Fibroblast of mammary gland (primary cell): ENCODE data around the gene TREM2.

Experiments used
- DNase-seq: peaks from one replicate; pipeline ENCODE4 v3.0.0-alpha.2; 2010; ENCODE audit warnings: low read depth
- H3K4me3 ChIP-seq: 2 replicates; pipeline ENCODE4 v1.5.1; 2011; ENCODE audit warnings: low read depth, mild to moderate bottlenecking, low read length, moderate library complexity; ENCODE audit not compliant: control insufficient read depth
- CTCF ChIP-seq: conservative IDR thresholded peaks from 2 replicates; pipeline ENCODE4 v1.5.1; 2011; ENCODE audit warnings: low read depth, low read length, inconsistent platforms; ENCODE audit not compliant: control insufficient read depth, insufficient read depth

Gene TREM2

GRCh38 chr6:41175084-41175483, 12.2 kb upstream of the TREM2 start:
- no peak overlapping the region for H3K4me3 ChIP-seq
- DNase-seq, result no peak
- no peak for TF ChIP-seq CTCF

DNA sequence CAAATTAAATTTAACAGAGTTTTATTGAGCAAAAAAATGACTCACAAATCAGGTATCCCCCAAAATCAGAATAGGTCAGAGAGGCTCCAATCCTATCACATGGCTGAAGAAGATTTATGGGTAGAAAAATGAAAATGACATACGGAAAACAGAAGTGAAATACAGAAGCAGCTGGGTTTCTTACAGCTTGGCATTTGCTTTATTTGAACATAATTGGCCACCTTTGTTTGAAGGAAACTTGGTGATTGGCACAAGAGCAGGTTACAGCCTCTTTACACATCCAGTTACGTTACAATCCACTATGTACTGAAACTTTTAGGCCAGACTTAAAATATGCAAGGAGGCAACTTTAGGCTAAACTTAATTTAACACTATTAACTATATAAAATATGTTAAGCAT, 11.7 kb upstream of the TREM2 start:
- TF ChIP-seq CTCF, result no peak
- no peak overlapping the region for H3K4me3 ChIP-seq

GRCh38 chr6:41171908-41172307, 9.0 kb upstream of the TREM2 start:
- no peak for DNase-seq
- no peak for TF ChIP-seq CTCF
- no peak overlapping the region for H3K4me3 ChIP-seq

More for the DNA sequence above, 11.7 kb upstream of the TREM2 start:
- DNase-seq, result no peak

GRCh38 chr6:41170547-41171160, 7.7 kb upstream of the TREM2 start:
- no peak for DNase-seq
- H3K4me3 ChIP-seq, result no peak overlapping the region
- TF ChIP-seq CTCF, result no peak

- DNase-seq, result peak; percentile 16
- H3K4me3 ChIP-seq, result no peak overlapping the region
- TF ChIP-seq CTCF, result no peak
Measured at GRCh38 chr6:41167173-41167963, 4.5 kb upstream of the TREM2 start.

- no peak for TF ChIP-seq CTCF
- no peak overlapping the region for H3K4me3 ChIP-seq
- DNase-seq, result no peak
Measured at GRCh38 chr6:41164551-41165120, 1.7 kb upstream of the TREM2 start.
